ENCODE measurements around the gene PTPRJ. TPM values are rescaled to one million over a fixed set of nuclear protein-coding genes. Genes with fewer than 3 reads are reported as not detected.

The PTPRJ gene
- total and polyA plus RNA-seq, 9 of the 15 experiments (the other 6 are each of a cell fraction or from before 2014, with no cell fraction given): 0.56 to 10.7 (median 4.8) TPM

GRCh38 chr11:48052183-48053044 is 72.1 kb downstream of the PTPRJ start:
- CTCF ChIA-PET (ENCODE audit: low intra/inter-chr PET ratio): no interaction called here
- in situ Hi-C loops (cut with MboI): no loop called here

More at GRCh38 chr11:48052183-48053044, 72.1 kb downstream of the PTPRJ start:
- no peak overlapping the region for H3K4me3 ChIP-seq
- BruUV-seq (replicated peaks): no TSS peak
- H3K79me2 ChIP-seq (ENCODE audit: control insufficient read depth, insufficient read depth, low read length): no peaks in the 10 kb centered on the region
- H3K27me3 ChIP-seq (ENCODE audit: control insufficient read depth in 2 of 2, insufficient read depth in 2 of 2, low read length in 2 of 2): no peaks in the 10 kb centered on the region
- peak overlapping the region; percentile 9; the same call in 1 of the 2 replicates for H3K4me2 ChIP-seq (ENCODE audit: insufficient read depth, low read length)
- intact Hi-C loops (cut with micrococcal nuclease): no loop called here
- H3K36me3 ChIP-seq (ENCODE audit: control insufficient read depth, insufficient read depth, low read length): no peaks in the 10 kb centered on the region
- TF ChIP-seq TAF1 (IDR thresholded peaks at IDR 0.05; ENCODE audit: control insufficient read depth, extremely low read depth, insufficient read depth, low read length, severe bottlenecking): no peak
- no peak for TF ChIP-seq NR2C2 (CRISPR knock-in tag; IDR thresholded peaks at IDR 0.05)
- TF ChIP-seq NR2C2 (tag; IDR thresholded peaks at IDR 0.05): no peak
- TF ChIP-seq ZNF184 (CRISPR knock-in tag; IDR thresholded peaks at IDR 0.05): no peak
- no peak for TF ChIP-seq GABPB1 (CRISPR knock-in tag; IDR thresholded peaks at IDR 0.05)
- TF ChIP-seq ZNF121 (CRISPR knock-in tag; conservative IDR thresholded peaks at IDR 0.05): no peak
- TF ChIP-seq ZNF668 (CRISPR knock-in tag; IDR thresholded peaks at IDR 0.05): no peak
- no peak for TF ChIP-seq MITF (IDR thresholded peaks at IDR 0.05)
- TF ChIP-seq ZNF134 (CRISPR knock-in tag; conservative IDR thresholded peaks at IDR 0.05): no peak
- TF ChIP-seq ZBTB17 (CRISPR knock-in tag; IDR thresholded peaks at IDR 0.05): no peak
- TF ChIP-seq RNF219 (CRISPR knock-in tag; IDR thresholded peaks at IDR 0.05): no peak
- 57% methylated on average over 9 of the region's 9 CpGs for WGBS (ENCODE audit: insufficient coverage, low coverage, missing lambda C conversion rate)
- no peaks in the 10 kb centered on the region for H4K20me1 ChIP-seq (replicated peaks; ENCODE audit: control insufficient read depth, insufficient read depth, low read length)
- H3K9ac ChIP-seq (ENCODE audit: insufficient read depth in 1 of 2, low read depth in 2 of 2, low read length in 2 of 2): peak overlapping the region in 1 of 2 experiments; percentile 65; a peak in 2 of 4 replicates
- DNase-seq (ENCODE audit: extremely low read depth in 1 of 4, low spot score in 3 of 4): no peak
- H3K27ac ChIP-seq (ENCODE audit: extremely low read depth, low read depth, low read length): no peak overlapping the region
- no peaks in the 10 kb centered on the region for H3K9me3 ChIP-seq (replicated peaks; ENCODE audit: control insufficient read depth, insufficient read depth, low read depth, low read length)
- no peak for FAIRE-seq
- POLR2A ChIA-PET: interaction anchor here (1.2 kb wide), 1 partner anchor 12 kb away, joined by 3 read pairs; no protein-coding TSS in a partner anchor
- H2AFZ ChIP-seq (ENCODE audit: low read depth, low read length): no peak overlapping the region; the same call in 1 of the 2 replicates
- peak; percentile 6; the same call in 1 of the 3 replicates for ATAC-seq
- H3K9me1 ChIP-seq (ENCODE audit: control insufficient read depth, insufficient read depth, low read length): no peaks in the 10 kb centered on the region
- peaks cover 20 to 36% of the 10 kb centered on the region in 2 experiments for H3K4me1 ChIP-seq (replicated peaks in 1 of 2; ENCODE audit: control insufficient read depth in 2 of 2, insufficient read depth in 2 of 2, low read length in 2 of 2)

All from K562 (cell line).